Measurements from ENCODE around the gene S100A14. TPM values are rescaled to one million over a fixed set of nuclear protein-coding genes. Genes with fewer than 3 reads are reported as not detected.

Gene S100A14
- total RNA-seq, 6 experiments from 2014 or later, result 1.8 to 14.0 (median 5.2) TPM

DNA sequence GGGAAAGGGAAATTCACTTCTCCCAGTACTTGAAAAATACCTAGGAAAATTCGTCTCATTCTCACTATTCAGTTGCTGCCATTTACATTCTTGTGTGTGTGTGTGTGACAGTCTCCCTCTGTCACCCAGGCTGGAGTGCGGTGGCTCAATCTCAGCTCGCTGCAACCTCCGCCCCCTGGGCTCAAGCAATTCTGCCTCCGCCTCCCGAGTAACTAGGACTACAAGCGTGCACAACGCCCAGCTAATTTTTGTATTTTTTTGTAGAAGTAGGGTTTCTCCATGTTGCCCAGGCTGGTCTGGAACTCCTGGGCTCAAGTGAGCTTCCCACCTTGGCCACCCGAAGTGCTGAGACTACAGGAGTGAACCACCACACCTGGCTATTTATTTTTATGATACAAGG is 43.5 kb upstream of the S100A14 start:
- no peak for ATAC-seq

DNA sequence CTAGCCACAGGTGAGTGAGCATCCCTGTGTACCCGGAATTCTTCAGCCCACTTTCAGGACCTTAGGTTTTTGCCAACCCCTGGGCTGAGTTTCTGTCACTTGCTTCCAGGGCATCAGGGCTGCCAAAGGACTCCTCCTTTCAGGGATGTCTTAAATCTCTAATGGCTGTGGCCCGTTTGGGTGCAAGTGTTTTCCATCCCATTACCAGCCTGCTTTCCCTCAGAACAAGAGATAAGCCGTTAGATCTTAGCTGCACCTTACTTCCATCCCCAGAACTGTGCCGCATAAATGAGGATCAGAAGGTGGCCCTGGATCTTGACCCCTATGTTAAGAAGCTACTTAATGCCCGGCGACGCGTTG is 43.0 kb upstream of the S100A14 start:
- H3K4me1 ChIP-seq, result peaks cover 0 to 12% (median 0%) of the 10 kb centered on the region in 4 donors
- DNase-seq, result no peak
- ATAC-seq, result no peak
- H3K27ac ChIP-seq, result peak overlapping the region; percentile 85 to 96 (median 93)
- H3K4me3 ChIP-seq, result peak overlapping the region; percentile 71 to 86 (median 77)
- no peaks in the 10 kb centered on the region for H3K9me3 ChIP-seq
- WGBS (ENCODE audit: insufficient coverage, low coverage, low lambda C conversion rate, missing lambda C conversion rate), result 28% methylated on average over 8 of the region's 8 CpGs
- no peaks in the 10 kb centered on the region for H3K27me3 ChIP-seq
- TF ChIP-seq POLR2A (IDR thresholded peaks at IDR 0.05) (no peak), CTCF (IDR thresholded peaks at IDR 0.05) (no peak)
- intact Hi-C loops (cut with DNase I), result no loop called here
- peaks cover 0 to 31% (median 20%) of the 10 kb centered on the region in 4 donors for H3K36me3 ChIP-seq

More for the DNA sequence above, 43.5 kb upstream of the S100A14 start:
- Histone ChIP-seq H3K27ac (no peak overlapping the region), H3K36me3 (peaks cover 0 to 36% (median 23%) of the 10 kb centered on the region in 4 donors), H3K4me3 (peak overlapping the region in 2 of 3 donors; percentile 71 to 77), H3K4me1 (peaks cover 0 to 15% (median 1%) of the 10 kb centered on the region in 4 donors), H3K27me3 (no peaks in the 10 kb centered on the region), H3K9me3 (no peaks in the 10 kb centered on the region)
- WGBS (ENCODE audit: insufficient coverage, low coverage, low lambda C conversion rate, missing lambda C conversion rate), result 73% methylated on average over 8 of the region's 9 CpGs
- no peak for DNase-seq
- TF ChIP-seq CTCF (IDR thresholded peaks at IDR 0.05) (no peak), POLR2A (IDR thresholded peaks at IDR 0.05) (no peak)
- intact Hi-C loops (cut with DNase I), result no loop called here

DNA sequence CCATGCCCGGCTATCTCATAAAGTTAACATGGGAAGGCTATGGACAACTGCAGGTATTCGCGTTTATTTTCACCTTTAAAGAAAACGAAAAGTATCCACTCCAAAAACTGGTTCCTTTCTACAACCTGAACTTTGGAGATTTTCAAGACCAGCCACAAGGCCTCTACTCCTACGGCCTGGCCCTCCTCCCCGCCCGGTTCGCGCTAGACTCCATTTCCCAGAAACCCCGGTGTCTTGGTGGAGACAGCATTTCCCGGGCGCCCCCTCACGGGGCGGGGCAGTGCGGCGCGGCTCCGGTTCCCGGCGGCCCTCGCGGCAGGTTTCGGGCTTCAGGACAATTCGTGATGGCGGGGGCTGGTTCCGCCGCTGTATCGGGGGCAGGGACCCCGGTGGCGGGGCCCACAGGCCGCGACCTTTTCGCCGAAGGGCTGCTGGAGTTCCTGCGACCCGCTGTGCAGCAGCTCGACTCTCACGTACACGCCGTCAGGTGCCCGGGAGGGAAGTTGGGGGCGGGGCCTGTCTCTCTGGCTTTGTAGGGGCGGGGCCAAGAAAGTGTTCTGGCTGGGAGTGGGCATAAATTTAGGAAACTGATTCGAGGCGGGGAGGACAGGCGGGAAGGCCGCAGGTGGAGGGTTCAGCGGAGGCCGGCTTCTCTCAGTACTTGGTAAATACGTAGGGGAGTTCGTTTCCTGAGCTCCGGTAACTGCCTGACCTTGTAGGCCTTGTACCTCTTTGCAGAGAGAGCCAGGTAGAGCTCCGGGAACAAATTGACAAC is 42.5 kb upstream of the S100A14 start, which contains the start of gene SNAPIN:
SNAPIN (plus strand) TSS at position 304 of the 775 bp plus-strand sequence; CDS start at position 345, 41 bp downstream.
- H3K4me1 ChIP-seq, result peaks cover 0 to 12% (median 0%) of the 10 kb centered on the region in 4 donors
- H3K27me3 ChIP-seq, result no peaks in the 10 kb centered on the region
- TF ChIP-seq CTCF (IDR thresholded peaks at IDR 0.05), result peak in 3 of 4 donors; percentile 17 to 25 (median 25)
- peak; percentile 63 for TF ChIP-seq POLR2A (IDR thresholded peaks at IDR 0.05)
- no peaks in the 10 kb centered on the region for H3K9me3 ChIP-seq
- H3K4me3 ChIP-seq, result peak within 1 kb of the TSS; percentile 71 to 86 (median 77)
- WGBS (ENCODE audit: insufficient coverage, low coverage, low lambda C conversion rate, missing lambda C conversion rate), result 3% methylated on average over 42 of the region's 53 CpGs
- ATAC-seq (peak; percentile 94 to 97 (median 96)), DNase-seq (peak; percentile 90 to 93 (median 90))
- H3K36me3 ChIP-seq, result peaks cover 0 to 26% (median 17%) of the 10 kb centered on the region in 4 donors
- intact Hi-C loops (cut with DNase I), result no loop called here
- peak within 1 kb of the TSS; percentile 85 to 96 (median 93) for H3K27ac ChIP-seq

GRCh38 chr1:153655333-153655732 is 39.2 kb upstream of the S100A14 start:
- Histone ChIP-seq H3K4me3 (no peak overlapping the region), H3K9me3 (no peaks in the 10 kb centered on the region), H3K27ac (no peak overlapping the region), H3K27me3 (no peaks in the 10 kb centered on the region), H3K36me3 (no peaks in the 10 kb centered on the region), H3K4me1 (peaks cover 0 to 12% (median under 1%) of the 10 kb centered on the region in 4 donors)
- TF ChIP-seq POLR2A (IDR thresholded peaks at IDR 0.05) (no peak), CTCF (IDR thresholded peaks at IDR 0.05) (no peak)
- intact Hi-C loops (cut with DNase I), result no loop called here
- DNase-seq, result no peak
- 57% methylated on average over 3 of the region's 3 CpGs for WGBS (ENCODE audit: insufficient coverage, low coverage, low lambda C conversion rate, missing lambda C conversion rate)
- no peak for ATAC-seq

All from right lobe of liver (tissue), 6 donors.